Activated CD4-positive, alpha-beta T cell treated with anti-CD3 and anti-CD28 coated beads, Interleukin-10, Interleukin-2, amounts not matched to agents 100 ng/mL and 50 ng/mL, durations not matched to agents 16 hours and 8 hours (primary cell): ENCODE measurements around the gene FLYWCH1.
"Not testable (repeated sequence)": the region's sequence is repeated elsewhere in the genome, so short reads cannot be mapped to it uniquely, and the experiment has no call there.

Source experiments
- DNase-seq: peaks from one replicate; pipeline ENCODE4 v3.0.0-alpha.2; 2020

FLYWCH1 gene

DNA sequence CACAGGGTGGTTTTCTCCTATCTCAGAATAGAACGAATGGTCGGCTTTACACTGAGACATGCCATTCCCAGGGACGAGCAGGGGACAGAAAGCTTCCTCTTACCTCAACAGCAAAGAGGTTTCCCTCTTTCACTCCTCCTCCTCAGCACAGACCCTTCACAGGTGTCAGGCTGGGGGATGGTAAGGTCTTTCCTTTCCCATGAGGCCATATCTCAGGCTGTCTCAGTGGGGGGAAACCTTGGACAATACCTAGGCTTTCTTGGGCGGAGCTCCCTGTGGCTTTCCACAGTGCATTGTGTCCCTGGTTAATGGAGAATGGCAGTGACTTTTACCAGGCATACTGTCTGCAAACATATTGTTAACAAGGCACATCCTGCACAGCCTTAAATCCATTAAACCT lies 16.4 kb downstream of the FLYWCH1 start:
- not testable (repeated sequence) for DNase-seq

DNA sequence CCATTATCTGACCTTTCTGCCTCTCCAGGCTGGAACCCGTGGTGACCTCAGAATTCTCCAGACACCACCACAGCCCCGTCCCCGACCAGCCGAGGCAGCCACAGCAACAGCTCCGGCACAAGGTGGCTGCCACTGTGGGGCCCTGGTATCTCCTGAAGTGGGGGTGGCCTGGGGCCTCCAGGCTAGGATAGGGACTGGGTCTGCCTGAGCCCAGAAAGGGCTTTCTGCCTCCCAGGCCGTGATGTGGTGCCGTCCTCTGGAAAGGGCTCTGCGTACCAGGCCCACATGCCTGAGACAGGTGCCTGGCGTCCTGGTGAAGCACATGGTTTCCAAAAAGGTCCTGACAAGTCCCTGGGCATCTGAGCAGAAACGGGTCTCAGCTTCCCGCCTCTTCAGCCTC lies 17.1 kb downstream of the FLYWCH1 start:
- DNase-seq = no peak

DNA sequence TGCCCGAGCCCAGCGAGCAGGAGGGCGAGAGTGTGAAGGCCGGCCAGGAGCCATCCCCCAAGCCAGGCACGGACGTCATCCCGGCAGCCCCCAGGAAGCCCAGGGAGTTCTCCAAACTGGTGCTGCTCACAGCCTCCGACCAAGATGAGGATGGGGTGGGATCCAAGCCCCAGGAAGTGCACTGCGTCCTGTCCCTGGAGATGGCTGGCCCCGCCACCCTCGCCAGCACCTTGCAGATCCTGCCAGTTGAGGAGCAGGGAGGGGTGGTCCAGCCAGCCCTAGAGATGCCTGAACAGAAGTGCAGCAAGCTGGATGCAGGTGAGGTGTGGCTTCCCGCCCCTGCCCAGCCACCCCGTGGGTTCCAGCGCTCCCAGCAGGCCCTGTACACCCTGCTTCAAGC lies 18.0 kb downstream of the FLYWCH1 start:
- no peak for DNase-seq

DNA sequence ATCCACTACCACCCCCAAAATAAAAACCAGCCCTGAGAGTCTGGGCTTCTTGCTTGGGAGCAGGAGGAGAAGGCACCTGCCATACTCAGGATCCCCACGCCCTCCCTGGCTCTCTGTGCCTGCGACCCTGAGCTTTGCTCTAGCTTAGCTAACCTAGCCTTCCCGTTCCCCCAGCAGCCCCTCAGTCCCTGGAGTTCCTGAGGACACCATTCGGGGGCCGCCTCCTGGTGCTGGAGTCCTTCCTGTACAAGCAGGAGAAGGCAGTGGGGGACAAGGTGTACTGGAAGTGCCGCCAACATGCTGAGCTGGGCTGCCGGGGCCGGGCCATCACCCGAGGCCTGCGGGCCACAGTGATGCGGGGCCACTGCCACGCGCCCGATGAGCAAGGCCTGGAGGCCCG lies 18.5 kb downstream of the FLYWCH1 start:
- DNase-seq = no peak

DNA sequence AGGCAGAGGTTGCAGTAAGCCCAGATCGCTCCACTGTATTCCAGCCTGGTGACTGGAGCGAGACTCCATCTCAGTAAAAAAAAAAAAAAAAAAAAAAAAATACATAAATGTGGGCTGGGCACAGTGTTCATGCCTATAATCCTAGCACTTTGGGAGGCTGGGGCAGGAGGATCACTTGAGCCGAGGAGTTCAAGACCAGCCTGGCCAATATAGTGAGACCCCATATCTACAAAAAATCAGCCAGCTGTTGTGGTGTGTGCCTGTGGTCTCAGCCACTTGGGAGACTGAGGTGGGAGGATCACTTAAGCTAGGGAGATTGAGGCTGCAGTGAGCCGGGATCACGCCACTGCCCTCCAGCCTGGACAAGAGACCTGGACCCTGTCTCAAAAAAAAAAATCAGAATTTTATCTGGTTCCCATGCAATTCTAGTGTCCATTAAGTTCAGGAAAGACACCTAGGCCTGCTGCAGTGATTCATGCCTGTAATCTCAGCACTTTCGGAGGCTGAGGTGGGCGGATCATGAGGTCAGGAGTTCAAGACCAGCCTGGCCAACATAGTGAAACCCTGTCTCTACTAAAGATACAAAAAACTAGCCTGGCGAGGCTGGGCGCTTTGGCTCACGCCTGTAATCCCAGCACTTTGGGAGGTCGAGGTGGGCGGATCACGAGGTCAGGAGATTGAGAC lies 19.6 kb downstream of the FLYWCH1 start:
- DNase-seq = not testable (repeated sequence)

DNA sequence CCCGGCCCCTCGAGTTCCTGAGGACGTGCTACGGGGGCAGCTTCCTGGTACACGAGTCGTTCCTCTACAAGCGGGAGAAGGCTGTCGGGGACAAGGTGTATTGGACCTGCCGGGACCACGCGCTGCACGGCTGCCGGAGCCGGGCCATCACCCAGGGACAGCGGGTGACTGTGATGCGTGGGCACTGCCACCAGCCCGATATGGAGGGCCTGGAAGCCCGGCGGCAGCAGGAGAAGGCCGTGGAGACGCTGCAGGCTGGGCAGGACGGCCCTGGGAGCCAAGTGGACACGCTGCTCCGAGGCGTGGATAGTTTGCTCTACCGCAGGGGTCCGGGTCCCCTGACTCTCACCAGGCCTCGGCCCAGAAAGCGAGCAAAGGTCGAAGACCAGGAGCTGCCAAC lies 21.4 kb downstream of the FLYWCH1 start:
- DNase-seq = no peak

DNA sequence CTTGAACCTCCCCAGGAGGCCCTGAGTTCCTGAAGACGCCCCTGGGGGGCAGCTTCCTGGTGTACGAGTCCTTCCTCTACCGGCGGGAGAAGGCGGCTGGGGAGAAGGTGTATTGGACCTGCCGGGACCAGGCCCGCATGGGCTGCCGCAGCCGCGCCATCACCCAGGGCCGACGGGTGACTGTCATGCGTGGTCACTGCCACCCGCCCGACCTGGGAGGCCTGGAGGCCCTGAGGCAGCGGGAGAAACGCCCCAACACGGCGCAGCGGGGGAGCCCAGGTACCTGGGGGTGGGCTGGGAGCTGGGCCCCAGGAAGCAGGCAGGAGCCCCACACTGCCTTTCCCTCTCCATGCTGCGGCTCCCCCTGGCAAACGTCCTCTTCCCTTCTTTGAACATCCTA lies 22.0 kb downstream of the FLYWCH1 start:
- DNase-seq = no peak

DNA sequence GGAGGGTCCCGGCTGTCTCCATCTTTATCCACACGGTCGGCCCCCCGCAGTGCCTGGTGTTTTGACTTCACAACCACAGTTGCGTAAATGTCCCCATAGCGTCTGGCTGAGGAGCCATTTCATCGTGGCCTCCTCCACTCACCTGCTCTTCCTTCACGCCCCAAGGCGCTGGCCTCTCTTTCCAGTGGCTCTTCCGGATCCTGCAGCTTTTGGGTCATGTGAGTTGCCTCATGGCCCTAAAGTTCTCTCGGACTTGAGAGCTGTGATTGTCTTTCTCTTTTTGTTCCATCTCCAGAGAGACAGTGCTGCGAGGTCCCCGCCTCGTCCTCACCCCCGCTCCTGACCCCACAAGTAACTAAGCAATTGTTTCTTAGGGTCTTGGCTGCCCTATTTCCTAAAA lies 22.7 kb downstream of the FLYWCH1 start:
- no peak for DNase-seq

DNA sequence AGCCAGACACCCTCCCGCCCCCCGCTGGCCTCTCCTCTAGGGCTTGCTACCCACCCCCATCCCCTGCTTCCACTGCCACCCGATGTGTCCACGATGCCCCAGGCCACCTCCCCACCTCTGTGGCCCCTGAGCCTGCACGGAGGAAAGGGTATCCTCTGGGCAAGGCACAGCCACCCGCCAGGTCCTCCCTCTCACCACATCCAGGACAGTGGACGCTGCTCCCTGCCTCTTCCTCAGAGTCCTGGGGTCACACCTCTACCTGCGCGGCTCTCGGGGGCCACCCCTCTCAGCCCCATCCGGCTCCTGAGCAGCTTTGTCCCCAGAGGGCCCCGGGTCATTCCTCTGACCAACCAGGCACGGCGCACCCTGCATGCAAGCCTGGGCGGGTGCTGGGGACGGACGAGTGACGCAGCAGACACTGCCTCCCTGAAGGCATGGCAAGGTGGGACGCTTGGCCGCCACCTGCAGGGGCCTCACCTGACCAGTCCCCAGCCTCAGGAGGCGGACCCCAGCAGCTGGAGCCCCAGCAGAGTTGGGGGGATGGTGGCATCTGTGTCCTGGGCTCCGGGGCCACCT lies 24.8 kb downstream of the FLYWCH1 start:
- DNase-seq = no peak

DNA sequence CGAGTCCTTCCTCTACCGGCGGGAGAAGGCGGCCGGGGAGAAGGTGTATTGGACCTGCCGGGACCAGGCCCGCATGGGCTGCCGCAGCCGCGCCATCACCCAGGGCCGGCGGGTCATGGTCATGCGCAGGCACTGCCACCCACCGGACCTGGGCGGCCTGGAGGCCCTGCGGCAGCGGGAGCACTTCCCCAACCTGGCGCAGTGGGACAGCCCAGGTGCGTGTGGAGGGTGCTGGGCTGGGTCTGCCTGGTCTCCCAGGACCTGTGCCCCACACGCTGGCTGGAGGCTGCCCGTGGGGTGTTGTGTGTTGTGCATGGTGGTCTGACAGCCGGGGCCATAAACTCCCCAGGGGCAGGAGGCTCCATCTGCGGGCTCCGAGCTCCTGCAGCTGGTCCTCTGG lies 25.4 kb downstream of the FLYWCH1 start:
- no peak for DNase-seq

DNA sequence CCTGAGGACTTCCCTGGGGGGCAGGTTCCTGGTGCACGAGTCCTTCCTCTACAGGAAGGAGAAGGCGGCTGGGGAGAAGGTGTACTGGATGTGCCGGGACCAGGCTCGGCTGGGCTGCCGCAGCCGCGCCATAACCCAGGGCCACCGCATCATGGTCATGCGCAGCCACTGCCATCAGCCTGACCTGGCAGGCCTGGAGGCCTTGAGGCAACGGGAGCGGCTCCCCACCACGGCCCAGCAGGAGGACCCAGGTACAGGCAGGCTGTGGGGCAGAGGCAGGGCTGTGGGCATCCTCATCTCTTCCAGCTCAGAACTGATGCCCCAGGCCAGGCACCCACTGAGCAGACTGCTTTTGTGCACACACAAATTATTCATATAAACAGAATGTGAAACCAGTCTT lies 26.5 kb downstream of the FLYWCH1 start:
- DNase-seq = no peak

DNA sequence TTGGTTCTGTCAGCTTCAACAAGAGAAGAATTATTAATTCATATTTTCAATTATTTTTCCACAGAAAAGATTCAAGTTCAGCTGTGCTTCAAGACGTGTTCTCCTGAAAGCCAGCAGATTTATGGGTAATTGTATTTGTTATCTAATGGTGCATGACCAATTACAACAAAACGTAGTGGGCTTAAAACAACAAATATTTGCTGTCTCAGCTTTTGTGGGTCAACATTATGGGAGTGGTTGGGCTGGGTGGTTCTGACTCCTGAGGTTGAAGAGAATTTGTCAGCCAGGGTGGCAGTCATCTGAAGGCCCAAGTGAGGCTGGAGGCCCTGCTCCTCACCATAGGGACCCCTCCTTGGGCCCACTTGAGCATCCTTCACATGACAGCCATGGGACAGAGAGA lies 28.2 kb downstream of the FLYWCH1 start:
- DNase-seq = no peak

DNA sequence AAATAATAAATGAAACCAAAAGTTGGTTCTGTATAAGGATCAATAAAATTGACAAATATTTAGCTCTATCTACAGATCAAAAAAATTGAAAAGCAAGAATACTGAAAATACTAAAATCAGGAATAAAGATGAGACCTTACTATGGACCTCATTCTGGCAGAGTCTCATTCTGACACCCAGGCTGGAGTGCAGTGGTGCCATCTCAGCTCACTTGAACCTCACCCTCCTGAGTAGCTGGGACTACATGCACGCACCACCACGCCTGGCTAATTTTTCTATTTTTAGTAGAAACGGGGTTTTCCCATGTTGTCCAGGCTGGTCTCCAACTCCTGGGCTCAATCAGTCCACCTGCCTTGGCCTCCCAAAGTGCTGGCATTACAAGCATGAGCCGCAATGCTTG lies 30.3 kb downstream of the FLYWCH1 start:
- DNase-seq = no peak

DNA sequence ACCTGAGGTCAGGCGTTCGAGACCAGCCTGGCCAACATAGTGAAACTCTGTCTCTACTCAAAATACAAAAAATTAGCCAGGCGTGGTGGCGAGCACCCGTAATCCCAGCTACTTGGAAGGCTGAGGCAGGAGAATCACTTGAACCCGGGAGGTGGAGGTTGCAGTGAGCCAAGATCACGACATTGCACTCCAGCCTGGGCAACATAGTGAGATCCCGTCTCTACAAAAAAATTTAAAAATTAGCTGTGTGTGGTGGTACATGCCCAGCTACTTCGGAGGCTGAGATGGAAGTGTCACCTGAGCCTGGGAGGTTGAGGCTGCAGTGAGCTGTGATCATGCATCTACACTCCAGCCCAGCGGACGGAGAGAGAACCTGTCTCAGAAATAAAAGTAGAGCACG lies 32.0 kb downstream of the FLYWCH1 start:
- not testable (repeated sequence) for DNase-seq

DNA sequence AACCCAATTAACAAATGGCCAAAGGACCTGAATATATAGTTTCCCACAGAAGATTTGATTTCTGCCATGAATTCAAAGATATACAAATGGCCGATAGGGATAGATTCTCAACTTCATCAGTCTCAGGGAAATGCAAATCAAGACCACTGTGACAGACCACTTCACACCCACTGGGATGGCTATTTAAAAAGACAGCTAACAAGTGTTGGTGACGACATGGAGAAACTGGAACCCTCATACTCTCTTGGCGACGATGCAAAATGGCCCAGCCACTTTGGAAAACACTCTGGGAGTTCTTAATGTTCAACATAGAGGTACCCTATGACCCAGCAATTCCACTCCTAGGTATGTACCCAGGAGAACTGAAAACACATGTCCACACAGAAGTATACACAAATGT lies 34.9 kb downstream of the FLYWCH1 start:
- no peak for DNase-seq

DNA sequence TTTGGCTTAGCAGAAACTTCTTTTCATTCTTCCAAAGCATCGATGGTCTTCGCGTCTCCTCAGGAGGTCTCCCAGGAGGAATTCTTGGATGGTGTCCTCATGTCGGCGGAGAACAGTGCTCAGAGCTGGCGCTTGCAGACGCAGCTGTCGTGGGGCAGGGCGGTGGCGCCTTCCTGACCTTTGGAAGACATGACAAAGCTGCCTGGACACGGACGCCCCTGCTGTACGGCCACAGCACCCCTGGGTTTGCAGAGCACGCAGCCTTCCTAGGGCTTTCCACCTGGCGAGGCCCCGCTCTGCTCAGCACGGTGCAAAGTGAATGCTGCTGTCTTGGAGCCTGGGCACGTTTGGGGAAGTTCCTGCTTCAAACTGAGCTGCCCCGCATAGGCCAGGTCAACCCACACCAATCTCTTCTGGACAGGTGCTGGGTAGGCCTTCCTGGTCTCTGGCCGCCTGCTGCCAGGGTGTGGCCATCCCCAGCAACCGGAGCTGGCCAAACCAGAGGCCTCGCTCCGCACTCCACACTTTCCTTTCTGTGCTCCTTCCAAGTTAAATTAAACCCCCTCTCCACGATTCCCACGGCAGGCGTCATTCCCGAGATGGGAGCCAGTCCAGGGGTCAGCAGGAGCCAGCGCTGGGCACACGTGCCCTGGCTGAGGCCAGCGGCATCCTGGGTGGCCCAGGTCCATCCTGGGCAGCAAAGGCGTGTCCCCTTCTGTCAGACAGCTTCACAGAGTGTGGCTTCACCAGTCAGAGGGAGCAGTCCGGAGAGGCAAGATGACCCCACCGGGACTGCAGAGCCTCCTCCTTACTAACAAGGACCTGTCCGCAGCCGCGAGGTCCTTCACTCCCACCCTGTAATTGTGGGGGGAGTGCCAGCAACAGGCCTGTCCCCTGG lies 37.3 kb downstream of the FLYWCH1 start:
- DNase-seq = no peak

DNA sequence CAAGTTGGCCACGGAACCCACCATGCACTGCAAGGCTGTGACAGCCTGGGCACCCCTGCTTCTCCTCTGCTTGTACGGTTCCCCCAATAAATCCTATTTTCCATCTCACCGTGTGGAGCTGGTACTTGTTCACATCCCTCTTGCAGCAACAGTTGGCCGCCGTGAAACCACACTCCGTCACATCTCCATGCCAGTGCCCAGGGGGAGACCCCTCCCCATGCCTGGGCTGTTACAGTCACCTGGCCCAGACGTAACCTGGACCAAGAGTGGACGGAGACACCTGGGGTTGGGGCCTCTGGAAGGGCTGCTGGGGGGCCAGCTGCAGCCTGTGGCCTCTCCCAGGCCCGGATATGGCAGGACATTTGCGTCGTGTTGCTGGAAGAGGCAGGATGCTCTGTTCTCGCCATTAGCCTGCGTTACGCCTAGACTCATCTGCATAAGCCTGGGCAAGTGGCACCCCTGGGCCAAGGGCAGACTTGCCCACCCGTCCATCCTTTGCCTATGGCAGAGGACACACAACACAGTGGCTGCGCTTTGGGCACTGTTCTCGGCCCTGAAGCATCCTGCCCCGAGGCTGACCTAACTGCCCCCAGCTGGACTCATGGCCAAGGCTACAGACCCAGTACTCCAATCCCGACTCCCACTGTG lies 38.1 kb downstream of the FLYWCH1 start:
- DNase-seq = no peak

DNA sequence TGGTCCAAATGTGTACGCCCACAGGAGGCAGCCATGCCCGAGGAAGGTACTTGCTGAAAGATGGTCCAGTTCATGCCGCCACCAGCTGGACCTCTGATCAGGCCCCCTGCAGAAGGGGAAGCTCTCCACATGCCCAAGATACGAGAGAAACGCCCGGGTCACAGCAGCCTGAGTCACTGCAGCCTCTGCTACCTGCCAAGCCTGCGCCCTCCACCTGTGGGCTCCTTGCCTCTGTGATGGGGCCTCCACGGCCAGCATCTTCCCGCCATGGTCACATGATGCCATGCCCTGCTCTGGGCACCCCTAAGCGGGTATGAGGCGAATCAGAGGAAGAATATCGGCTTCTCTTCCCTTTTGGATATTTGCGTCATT lies 38.6 kb downstream of the FLYWCH1 start:
- DNase-seq = no peak

DNA sequence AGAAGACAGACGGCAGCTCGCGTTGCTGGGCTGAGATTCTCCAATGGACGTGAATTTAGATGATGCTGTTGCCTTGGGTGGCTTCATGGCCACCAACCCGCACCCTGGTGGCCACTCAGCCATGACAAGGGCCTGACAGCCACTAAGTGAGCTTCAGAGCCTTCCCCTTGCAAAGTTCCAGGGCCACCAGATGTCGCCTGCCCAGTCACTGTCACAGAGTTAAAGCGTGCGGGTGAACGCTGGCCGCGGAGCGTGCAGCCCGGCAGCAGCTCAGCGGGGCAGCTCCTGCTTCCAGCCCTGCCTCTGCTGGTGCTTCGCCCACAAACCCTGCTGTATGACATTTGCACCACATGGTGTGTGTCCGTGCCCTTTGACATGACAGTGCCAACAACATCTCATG lies 39.0 kb downstream of the FLYWCH1 start:
- no peak for DNase-seq

DNA sequence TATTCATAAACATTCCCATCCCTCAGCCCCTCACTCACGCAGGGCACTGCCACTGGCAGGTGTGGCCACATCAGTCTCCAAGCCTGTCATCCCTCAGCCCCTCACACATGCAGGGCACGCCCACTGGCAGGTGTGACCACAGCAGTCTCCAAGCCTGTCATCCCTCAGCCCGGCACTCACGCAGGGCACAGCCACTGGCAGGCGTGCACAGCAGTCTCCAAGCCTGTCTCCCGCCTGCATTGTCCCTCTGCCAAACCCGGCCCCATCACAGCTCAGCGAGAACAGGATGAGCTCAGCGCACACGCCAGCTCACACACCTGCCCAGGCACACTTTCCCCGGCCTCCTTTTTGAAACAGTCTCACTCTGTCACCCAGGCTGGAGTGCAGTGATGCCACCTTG lies 40.9 kb downstream of the FLYWCH1 start:
- DNase-seq = no peak

DNA sequence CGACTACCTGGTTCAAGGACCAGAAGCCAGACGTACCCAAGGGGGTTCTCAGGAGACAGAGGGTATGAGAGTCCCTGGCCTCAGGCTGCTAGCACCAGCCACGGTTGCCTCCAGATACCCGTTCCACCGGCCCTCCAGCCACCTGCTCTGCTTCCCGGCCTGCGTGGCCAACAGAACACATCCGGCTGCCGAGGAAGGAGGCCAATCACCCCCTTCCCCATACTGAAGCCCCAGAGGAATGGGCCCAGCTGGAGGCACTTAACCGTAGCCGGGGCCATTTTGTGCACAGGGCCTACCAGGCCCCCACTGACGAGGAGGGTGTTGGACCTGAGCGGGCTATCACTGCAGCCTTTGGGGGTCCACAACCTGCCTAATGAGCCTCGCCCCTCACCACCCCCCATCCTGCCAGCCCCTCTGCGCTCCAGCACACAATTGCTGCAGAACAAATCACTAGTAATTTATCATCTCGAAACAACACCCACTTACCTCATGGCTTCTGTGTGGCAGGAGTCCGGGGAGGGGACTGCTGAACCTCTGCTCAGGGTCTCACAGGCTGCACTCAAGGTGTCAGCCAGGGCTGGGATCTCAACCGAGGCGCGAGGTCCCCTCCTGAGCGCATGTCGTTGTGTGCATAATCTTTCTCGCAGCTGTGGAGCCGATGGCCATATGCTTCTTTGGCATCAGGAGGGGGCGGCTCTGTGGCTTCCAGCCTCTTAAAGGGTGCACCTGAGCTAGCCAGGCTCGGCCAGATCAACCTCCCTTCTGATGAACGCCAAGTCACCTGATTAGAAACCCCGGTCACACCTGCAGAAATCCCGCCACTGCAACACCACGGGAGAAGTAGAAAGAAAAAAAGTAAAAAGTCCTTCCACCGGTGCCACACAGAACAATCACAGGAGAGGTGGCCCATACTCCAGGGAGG lies 42.2 kb downstream of the FLYWCH1 start:
- DNase-seq = no peak

DNA sequence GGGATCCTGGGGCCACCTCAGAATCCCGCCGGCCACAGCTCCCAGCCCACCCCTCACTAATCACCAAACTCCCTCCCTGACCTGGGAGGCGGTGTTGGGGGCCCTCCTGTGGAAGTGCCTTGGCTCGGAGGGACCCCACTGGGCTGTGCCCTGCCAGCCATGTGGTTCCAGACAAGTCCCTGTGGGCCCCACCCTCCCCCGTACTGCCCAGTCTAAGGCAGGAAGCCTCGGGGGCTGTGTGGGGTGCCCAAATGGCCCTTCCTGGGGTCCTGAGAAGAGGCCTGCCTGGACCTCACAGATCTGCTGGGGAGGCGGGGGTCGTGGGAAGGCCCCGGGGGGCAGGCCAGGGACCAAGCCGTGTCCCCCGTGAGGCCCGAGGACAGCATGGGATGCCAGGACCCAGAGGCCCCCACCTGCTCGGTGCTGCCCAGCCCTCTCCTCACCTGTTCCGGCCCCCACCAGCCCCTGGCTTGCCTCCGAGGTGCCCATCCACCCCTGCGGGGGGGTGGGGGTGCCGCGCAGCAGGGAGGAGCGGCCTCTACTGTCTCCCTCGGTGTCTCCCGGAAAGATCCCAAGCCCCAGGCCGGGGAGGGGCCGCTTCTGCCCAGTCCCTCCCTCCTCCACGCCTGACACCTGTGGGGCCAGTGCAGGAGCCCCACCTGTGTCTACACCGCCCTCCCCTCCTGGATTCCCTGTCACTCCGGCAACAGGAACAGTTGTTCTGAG lies 43.1 kb downstream of the FLYWCH1 start:
- no peak for DNase-seq
